Raji (cell line): Measurements from ENCODE around the gene MUS81.
A peak's percentile ranks its signal among the peaks of the same experiment; 100 is the strongest.

ENCODE experiments used
- POLR2A ChIP-seq: IDR thresholded peaks from 2 replicates; pipeline ENCODE4 v1.6.1; 2011; ENCODE audit warnings: low read depth, low read length, control low read depth; ENCODE audit not compliant: insufficient read depth

Gene MUS81

GRCh38 chr11:65863889-65864705 lies 3.9 kb downstream of the MUS81 start:
- TF ChIP-seq POLR2A, result no peak

- no peak for TF ChIP-seq POLR2A
These were observed 4.7 kb downstream of the MUS81 start for GRCh38 chr11:65864706-65865471.

GRCh38 chr11:65865550-65866172 lies 5.4 kb downstream of the MUS81 start:
- no peak for TF ChIP-seq POLR2A

GRCh38 chr11:65866509-65867283 lies 6.5 kb downstream of the MUS81 start:
- TF ChIP-seq POLR2A, result 0 out of 2 replicates have a peak, but pooled peaks have one; percentile 3

- TF ChIP-seq POLR2A, result no peak
These were observed 7.2 kb downstream of the MUS81 start for GRCh38 chr11:65867284-65868071.

- TF ChIP-seq POLR2A, result 0 out of 2 replicates have a peak, but pooled peaks have one; percentile 9
These were observed 7.9 kb downstream of the MUS81 start for GRCh38 chr11:65868076-65868667.

GRCh38 chr11:65868907-65869306 lies 8.7 kb downstream of the MUS81 start:
- no peak for TF ChIP-seq POLR2A

- no peak for TF ChIP-seq POLR2A
These were observed 9.5 kb downstream of the MUS81 start for GRCh38 chr11:65869643-65870306.

GRCh38 chr11:65870307-65870658 lies 10.1 kb downstream of the MUS81 start:
- TF ChIP-seq POLR2A, result no peak

GRCh38 chr11:65870706-65871681 lies 10.8 kb downstream of the MUS81 start:
- TF ChIP-seq POLR2A, result no peak

GRCh38 chr11:65871811-65872548 lies 11.7 kb downstream of the MUS81 start:
- TF ChIP-seq POLR2A, result no peak
